Effector CD8-positive, alpha-beta T cell (primary cell): ENCODE results near the gene LPO.

Experiments used
- DNase-seq: peaks from one replicate; lab custom pipeline; 2025; lab: John Stamatoyannopoulos, UW

The LPO gene

DNA sequence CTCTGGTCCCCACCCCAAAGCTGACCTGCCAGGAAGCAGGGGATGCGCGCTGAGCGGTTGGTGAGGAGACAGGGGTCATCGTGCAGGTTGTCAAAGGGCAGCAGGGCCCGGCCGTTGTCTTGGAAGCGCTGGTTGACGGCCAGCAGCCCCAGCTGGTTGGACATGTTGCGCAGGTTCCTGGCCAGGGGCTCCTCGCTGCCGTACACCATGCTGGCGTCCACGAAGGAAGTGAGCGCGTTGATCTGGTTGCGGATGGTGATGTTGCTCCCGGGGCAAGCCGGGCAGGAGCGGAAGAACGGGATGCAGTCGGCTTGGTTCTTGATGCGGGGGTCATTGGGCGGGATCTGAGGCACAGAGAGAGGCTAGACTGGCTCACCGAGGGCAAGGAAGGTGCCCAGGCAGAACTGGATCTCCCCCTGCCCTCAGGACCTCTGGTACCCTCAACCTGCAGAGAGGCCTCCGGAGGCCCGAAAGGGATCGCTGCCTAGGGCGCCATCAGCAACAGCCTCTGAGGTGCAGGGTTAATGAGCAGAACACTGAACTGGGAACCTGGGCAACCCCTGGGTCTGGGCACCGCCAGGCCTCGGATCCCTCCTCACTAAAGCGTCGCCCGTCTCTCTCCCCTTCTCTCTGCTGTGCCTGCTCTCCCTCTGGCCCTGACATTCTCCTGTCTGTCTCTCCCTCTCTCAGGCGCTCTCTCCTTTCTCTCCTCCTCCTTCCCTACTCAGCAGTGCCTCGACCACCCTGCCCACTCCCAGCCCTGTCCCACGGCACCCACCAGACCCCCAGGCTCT, 39.6 kb downstream of the LPO start:
- no peak for DNase-seq

DNA sequence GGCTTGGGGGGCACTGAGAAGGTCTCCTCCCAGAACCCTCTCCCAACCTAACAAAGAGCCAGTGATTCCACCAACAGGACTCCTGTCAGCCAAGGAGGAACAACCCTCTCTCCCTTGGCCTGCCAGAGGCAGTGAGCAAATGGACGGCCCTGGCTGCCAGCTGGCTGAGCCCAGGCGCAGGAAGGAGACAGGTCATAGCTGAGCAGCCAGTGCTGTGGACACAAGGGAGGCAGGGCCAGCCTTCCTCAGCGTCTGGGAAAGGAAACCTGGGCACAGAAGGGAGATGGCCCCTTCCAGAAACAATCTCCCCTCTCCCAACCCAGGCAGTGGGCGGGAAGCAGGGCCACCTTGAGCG, 40.3 kb downstream of the LPO start:
- no peak for DNase-seq

DNA sequence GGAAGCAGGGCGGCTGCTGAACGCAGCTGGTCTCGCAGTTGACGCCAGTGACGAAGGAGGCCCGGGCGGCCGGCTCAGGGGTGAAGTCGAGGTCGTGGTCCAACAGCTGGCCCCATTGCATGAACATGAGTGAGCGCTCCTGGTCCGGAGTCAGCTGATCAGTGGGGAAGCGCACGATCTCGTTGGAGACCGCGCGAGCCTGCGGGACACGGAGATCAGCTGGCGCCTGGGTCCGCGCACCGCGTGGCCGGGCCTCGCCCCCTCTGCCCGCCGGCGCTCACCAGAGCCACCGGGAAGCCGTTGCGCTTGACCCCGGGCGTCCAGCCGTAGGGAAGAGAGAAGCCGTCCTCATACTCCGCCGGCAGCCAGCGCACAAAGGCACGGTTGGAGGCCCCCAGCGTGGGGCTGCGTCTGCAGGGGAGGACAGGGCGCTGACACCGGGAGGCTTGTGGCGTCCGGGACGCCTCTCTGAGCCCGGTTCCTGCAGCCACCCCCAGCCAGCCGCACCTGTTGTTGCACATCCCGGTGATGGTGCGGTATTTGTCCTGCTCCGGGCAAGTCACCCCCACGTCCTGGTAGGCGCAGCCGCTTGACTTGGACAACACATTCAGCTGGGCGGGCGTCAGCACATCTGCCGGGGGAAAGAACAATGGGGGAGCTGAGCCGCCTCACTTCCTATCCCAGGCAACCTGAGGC, 40.8 kb downstream of the LPO start:
- DNase-seq, result no peak

DNA sequence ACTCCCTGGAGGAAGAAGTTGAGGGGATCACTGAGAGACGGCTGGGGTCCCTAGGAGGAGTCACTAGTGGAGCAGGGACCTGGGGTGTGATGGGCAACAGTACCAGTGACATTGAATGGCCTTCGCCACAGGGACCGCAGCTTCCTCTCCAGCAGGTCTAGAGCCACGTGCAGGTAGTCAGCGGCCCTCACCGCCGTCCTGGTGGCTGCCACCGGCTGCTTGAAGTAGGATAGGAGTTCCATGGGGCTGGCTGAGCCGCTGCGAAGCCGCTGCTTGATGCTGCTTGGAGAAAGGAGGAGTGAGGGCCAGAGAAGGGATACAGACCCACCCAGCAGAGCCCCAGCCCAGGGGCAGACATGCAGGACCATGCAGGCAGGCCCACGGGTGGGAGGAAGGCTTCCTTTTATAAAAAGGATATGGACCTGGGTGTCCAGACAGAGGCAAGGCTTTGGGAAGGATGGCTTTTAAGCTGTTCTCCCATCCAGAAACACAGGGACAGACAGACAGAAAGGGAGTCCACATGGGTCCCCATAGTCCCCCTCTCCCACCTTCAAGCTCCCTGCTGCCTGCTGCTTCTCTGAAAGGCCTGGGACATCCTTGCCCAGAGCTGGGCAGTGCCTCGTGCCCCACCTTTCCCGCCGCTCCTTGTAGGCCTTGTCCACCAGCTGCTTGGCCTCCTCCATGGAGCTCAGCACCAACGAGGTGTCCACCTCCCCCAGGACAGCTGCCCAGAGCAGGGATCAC, 41.5 kb downstream of the LPO start:
- no peak for DNase-seq

DNA sequence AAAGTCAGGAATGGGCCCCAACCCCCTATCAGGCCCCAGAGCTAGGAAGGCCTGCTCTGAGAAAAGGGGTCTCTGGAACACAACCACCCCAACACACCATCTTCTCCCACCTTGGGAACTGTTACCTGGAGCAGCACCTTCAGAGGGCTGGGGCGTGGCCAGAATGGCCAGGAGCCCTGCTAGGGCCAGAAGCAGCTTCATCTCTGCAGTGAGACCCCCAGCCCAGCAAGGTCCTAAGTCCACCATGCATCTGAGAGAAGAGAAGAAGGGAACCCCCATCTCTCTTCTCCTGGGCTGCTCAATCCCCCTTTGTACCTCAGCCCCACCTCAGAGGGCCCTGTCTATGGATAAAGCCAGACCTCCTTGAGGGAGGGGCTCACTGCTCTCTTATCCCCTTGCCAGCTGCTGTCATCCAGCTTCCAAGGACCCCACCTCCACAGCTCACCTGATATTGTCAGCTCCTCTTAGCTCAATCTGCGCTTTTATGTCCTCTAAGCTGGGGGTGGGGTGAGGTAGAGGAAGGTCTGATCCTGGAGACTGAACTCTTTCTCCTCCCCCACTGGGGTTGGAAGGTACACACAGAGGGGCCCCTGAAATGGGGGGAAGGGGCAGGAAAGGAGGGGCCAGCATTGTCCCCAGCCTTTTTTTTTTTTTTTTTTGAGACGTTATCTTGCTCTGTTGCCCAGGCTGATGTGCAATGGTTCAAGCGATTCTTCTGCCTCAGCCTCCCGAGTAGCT, 42.3 kb downstream of the LPO start, which contains the start of gene MPO:
Gene MPO, minus strand, starts transcription at position 456 of the 738 bp plus-strand sequence. Its CDS starts 177 bp downstream, at position 279.
- DNase-seq, result no peak

DNA sequence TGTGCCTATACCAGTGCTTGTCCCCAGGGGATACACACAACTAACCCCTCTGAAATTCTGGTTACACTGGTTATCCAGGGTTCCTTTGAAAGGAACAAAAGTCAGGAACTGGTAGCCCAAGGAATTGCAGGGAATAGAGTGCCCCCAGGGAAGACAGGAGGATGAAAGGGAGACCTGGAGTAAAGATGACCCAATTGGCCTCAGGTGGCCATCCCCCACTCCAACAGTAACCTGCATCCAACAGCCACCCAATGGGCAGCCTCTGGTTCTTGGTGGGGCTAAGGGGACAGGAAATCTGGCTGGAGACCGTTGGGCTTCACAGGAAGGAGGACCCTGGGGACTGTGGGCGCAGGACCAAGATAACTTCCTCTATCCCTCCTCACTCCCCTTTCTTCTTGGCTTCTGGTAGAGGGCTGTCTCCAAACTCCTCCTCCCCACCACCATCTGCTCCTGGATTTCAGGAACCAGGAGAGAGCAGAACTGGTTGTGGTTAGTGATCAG, 43.2 kb downstream of the LPO start:
- DNase-seq, result no peak

DNA sequence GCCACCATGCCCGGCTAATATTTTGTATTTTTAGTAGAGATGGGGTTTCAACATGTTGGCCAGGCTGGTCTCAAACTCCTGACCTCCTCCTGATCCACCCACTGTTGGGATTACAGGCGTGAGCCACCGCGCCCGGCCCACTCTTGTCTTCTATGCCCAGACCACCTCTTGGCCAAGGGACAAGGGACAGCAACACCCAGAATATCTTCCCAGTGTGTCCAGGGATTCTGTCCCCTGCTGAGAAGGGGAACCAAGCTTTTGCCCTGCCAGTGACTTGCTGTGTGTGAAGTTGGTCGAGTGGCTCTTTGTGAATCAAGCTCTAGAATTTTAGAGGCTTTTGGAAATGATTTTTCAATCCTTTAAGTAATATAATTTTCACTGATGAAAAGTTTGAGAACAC, 44.1 kb downstream of the LPO start:
- DNase-seq, result no peak

DNA sequence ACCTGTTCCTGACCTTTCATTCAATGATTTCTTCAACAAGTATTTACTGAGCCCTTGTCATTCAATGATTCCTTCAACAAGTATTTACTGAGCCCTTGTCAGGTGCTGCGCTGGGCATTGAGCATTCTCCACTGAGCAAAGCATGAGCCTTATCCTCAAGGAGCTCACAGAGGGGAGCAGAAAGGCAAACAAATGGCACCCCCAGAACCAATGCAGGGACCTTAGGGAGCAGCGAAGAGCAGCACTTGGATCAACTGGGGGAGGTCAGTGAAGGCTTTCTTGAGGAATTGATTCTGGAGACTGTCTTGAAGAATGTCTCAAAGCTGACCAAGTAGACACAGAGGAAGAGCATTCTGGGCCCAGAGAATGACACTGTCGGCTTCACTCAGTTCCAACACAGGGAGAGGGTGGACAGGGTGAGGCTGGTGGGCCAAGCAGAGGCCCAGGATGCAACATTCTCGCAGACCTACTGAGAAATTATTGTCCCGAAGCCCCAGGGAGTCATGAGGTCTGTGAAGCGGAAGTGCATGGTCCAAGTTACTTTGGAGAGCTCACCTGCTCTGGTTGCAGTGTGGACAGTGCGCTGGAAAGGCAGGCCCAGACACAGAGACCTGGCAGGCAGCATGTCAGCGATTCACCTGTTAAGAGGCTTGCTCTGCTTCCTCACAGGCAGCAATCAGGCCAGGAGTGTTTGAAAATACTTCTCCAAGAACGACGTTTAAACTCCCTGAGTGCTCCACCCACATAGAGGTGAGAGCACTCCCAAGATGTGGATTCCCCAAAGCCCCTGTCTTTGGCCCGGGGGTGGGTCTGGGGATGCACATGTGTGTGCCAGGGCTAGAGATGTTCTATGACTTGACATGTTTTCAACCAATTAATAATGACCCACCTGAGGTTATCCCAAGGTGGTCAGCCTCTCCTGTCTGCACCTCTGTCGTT, 45.6 kb downstream of the LPO start:
- no peak for DNase-seq

DNA sequence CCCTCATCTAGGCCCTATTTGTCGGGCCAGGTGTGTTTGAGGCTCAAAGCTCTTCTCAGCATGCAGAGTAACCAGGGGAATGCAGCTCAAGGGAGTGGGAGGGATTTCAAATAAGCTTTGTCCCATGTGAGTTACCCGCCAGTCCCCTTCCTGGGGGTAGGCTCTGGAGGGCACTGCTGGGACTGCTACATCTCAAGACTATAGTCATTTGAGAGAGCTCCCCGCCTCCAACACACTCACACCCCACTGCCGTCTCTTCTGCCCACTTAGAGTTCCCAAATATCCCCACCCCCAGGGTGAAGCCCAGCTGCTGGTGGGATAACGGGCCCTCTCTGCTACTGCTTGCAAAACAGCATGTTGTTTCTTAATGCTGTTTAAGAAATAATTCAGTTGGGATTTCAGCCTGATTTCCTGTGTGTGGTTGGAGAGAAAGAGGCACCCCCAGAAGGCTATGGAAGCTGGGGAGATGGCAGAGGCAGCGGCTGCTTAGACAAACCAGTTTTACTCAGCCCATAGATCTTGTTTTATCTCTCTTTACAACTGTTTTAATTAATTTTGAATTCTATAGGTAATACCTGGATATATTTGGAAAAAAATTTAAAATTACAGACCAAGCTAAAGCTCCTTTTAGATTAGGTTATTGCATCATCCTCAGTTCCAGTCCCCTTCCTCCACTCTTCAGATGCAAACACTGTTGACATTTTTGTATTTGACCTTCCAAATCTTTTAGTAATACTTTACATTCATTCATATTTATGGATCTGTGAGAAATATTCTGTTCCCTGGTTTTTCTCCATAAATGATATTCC, 46.4 kb downstream of the LPO start:
- DNase-seq, result no peak

DNA sequence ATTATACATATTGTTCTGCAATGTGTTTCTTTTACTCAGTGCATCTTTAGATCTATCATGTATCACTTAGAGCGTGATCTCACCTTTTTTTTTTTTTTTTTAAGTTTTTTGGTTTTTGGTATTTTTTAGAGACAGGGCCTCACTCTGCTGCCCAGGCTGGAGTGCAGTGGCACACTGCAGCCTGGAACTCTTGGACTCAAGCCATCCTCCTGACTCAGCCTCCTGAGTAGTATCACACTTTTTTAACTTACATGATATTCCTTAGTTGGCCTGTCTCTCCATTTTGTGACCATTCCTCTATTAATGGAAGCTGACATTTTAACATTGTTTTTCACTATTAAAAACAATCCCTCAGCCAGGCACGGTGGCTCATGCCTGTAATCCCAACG, 47.0 kb downstream of the LPO start:
- DNase-seq, result no peak

DNA sequence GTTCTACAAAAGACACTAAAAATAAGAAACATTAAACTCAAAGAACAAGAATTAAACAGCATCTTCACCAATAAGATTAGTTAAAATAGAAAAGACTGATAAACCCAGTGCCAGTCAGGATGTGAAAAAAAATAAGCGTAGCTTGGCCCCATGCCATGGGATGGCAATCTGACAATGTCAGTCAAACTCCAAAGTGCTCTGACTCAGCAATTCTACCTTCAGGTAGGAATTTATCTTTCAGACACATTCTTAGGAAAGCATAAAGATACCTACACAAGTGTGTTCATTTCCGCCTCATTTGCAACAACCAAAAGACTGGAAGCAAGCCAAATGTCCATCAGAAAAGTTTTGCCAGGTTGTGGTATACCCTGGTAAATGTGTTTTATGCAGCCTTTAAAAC, 51.5 kb downstream of the LPO start:
- no peak for DNase-seq

DNA sequence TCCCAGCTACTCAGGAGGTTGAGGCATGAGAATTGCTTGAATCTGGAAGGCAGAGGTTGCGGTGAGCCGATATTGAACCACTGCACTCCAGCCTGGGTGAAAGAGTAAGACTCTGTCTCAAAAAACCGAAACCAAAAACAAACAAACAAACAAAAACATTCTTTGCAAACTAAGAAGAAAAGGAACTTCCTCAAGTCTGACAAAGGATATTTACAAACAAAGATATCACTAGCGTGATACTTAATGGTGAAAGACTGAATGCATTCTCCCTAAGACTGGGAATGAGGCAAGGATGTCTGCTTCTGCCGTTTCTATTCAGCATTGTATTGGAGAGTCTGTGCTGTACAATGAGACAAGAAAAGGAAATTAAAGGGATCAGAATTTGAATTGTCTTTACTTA, 52.9 kb downstream of the LPO start:
- no peak for DNase-seq

DNA sequence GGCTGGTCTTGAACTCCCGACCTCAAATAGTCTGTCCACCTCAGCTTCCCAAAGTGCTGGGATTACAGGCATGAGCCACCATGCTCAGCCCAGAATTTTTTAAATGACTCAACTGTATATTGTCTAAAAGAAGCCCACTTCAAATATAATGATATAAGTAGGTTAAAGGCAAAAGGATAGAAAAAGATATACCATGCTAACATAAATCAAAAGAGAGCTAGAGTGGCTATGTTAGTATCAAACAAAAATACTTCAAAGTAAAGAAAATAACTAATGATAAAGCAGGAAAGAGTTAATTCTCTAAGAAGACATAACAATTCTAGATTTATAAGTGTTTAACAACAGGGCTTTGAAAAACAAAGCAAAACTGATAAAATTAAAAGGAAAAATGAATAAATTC, 55.6 kb downstream of the LPO start:
- no peak for DNase-seq

DNA sequence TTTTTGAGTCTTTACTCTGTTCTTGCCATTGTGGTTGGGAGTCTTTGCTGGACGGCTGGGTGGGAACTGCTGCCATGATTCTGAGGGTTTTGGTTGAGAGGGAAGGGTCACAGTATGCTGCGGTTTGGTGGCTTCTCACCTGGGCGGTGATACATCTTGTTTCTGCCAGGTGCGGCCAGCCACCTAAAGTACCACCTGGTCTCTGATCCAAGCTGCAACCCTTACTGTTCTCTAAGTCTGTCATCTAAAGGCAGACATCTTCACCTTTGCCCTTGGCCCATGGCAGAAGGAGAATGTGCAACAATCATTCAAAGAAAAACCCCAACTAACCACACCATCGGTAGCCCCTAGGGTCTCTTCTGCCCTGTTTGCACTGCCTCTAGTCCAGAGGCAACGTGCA, 62.0 kb downstream of the LPO start:
- DNase-seq, result no peak

DNA sequence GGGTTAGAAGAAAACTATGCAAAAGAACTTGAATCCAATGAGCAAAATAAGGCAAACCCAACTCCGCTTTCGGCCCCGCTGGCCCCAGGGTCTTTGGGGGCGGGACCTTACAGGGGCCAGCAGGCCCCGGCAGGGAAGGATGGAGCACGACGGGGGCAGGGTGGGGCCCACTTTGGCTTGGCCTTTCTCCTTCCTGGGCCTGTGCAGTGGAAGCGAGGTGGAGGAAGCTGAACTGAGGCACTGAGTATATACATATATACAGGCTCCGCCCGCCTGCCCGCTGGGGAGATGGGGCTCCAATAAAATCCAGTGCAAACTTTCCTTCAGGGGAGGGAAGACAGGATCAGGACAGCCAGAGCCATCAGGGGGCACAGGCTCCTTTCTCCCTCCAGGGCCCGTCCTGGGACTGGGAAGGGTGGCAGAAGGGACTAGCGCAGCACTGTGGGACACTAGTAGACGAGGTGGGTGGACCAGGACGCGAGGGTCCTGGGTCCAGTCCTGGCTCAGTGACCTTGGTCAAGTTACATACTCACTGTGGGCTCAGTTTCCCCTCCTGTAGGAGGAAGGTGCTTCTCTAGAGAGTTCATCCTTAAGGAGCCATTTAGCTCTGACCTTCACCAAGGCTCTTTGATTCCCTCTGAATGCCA, 63.2 kb downstream of the LPO start:
- no peak for DNase-seq

DNA sequence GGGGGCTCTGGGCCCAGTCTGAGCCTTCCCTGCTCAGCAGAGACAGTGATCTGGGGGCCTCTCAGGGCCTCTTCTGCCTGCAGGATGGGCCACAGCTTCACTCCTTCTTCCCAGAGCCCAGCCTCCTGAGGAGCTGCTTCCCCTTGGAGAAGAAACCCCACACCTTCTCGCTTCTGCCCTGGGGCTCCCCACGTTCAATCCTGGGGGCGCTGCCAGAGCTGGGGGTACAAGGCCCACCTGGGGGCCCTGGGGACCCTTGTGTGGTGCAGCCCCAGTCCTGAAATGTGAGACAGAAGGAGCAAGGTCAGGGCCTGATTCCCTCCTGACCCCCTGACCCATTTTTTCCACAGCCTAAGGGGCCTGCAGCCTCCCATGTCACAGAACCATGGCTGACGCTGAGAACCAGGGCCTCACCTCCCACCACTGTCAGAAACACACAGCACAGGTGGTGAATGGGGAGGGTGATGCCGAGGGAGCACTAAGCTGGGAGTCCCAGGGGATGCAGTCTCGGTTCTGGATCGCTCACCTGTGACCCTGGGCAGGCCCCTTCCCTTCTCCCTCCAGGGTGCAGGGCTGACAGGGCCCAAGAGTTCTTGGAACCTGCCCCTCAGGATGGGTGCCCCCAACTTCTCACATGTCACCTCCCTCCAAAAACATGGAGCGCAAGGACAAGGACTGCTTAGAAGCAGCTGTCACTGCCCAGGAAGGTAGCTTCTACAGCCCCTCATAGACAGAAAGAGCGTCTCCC, 64.0 kb downstream of the LPO start:
- no peak for DNase-seq

DNA sequence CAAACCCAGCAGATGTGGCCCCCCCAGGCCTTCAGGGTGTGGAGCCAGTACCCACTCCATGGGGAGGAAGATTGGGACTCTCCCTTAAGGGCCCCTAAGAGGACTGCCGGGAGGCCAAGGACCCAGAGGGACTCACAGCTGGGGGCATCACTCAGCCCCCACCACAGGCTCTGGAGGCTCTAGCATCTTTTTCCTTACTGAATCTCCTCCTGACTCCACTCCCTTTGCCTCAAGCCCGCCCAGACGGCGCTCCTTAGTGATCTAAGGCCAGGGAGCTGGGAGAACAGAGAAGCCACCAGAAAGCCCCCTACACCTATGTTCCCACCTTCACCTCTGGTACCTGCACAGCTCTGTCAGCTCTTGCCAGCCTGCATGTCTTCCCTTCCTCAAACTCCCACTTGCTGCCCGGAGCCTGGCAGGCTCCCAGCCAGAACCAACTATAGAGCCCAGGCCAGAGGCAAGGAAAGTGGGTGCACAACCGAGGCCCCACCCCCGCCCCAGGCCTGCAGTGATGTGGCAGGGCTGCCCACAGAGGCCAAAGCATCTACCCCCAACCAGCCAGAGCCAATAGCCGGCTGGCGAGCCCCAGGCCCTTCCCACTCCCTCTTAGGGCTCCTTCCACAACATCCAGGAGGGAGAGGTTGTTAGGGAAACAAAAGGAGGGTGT, 64.7 kb downstream of the LPO start:
- DNase-seq, result no peak
